ENCODE data around the gene CHD1L. TPM values are rescaled to one million over a fixed set of nuclear protein-coding genes. Genes with fewer than 3 reads are reported as not detected.
A peak's percentile ranks its signal among the peaks of the same experiment; 100 is the strongest.

The CHD1L gene
- total and polyA plus RNA-seq, 2 donors (not counting 3 experiments of a cell fraction or from before 2014, with no cell fraction given) = 12.3 to 33.8 TPM

GRCh38 chr1:147292012-147292411 is 49.5 kb downstream of the CHD1L start:
- Histone ChIP-seq H4K20me1 (replicated peaks; ENCODE audit: control insufficient read depth, extremely low read depth, insufficient read depth, low read length) (no peaks in the 10 kb centered on the region), H3K27ac (ENCODE audit: insufficient read depth, low read depth, low read length) (peak overlapping the region; percentile 8), H3K4me3 (replicated peaks in 1 of 3; ENCODE audit: insufficient read depth in 1 of 3, low read depth in 1 of 3, low read length in 3 of 3) (no peak overlapping the region), H3K36me3 (ENCODE audit: control insufficient read depth in 2 of 2, extremely low read depth in 1 of 2, insufficient read depth in 2 of 2, low read length in 2 of 2) (peaks cover 7 to 11% of the 10 kb centered on the region in 2 experiments), H3K4me2 (ENCODE audit: insufficient read depth, low read length) (no peak overlapping the region), H3K27me3 (ENCODE audit: control insufficient read depth in 2 of 2, insufficient read depth in 2 of 2, low read length in 2 of 2) (no peaks in the 10 kb centered on the region), H3K4me1 (ENCODE audit: control insufficient read depth, extremely low read depth, insufficient read depth, low read length) (no peaks in the 10 kb centered on the region), H3K9ac (replicated peaks; ENCODE audit: extremely low read depth, insufficient read depth, low read length) (no peak overlapping the region), H3K79me2 (ENCODE audit: control insufficient read depth, insufficient read depth, low read length) (no peaks in the 10 kb centered on the region), H3K9me1 (replicated peaks; ENCODE audit: control insufficient read depth, extremely low read depth, insufficient read depth, low read length) (no peaks in the 10 kb centered on the region), H2AFZ (ENCODE audit: low read depth, low read length) (no peak overlapping the region), H3K9me3 (replicated peaks; ENCODE audit: control insufficient read depth, insufficient read depth, low read length) (no peaks in the 10 kb centered on the region)
- DNase-seq (ENCODE audit: low read depth, low spot score) = no peak
- dilution Hi-C loops (cut with MboI; ENCODE audit: extremely low pct_ligation_motif_present, low sequenced_read_pairs) (no loop called here), intact Hi-C loops (cut with micrococcal nuclease) (no loop called here)
- TF ChIP-seq GATA2 (IDR thresholded peaks at IDR 0.05; ENCODE audit: insufficient read depth, insufficient read length, low read depth, low read length) (no peak), MYC (IDR thresholded peaks at IDR 0.05; ENCODE audit: low read depth, low read length) (no peak), JUN (IDR thresholded peaks at IDR 0.05; ENCODE audit: borderline replicate concordance, insufficient read depth, insufficient read length, low read depth) (no peak), POLR2AphosphoS5 (IDR thresholded peaks at IDR 0.05; ENCODE audit: insufficient read depth, low read depth, low read length) (no peak), FOS (IDR thresholded peaks at IDR 0.05; ENCODE audit: borderline replicate concordance, insufficient read depth, low read length) (peak; percentile 64), POLR2A (IDR thresholded peaks at IDR 0.05; ENCODE audit: low read depth, low read length) (no peak), MAX (IDR thresholded peaks at IDR 0.05; ENCODE audit: insufficient read depth, insufficient read length) (no peak)
- TF ChIP-seq, protein P1, sequence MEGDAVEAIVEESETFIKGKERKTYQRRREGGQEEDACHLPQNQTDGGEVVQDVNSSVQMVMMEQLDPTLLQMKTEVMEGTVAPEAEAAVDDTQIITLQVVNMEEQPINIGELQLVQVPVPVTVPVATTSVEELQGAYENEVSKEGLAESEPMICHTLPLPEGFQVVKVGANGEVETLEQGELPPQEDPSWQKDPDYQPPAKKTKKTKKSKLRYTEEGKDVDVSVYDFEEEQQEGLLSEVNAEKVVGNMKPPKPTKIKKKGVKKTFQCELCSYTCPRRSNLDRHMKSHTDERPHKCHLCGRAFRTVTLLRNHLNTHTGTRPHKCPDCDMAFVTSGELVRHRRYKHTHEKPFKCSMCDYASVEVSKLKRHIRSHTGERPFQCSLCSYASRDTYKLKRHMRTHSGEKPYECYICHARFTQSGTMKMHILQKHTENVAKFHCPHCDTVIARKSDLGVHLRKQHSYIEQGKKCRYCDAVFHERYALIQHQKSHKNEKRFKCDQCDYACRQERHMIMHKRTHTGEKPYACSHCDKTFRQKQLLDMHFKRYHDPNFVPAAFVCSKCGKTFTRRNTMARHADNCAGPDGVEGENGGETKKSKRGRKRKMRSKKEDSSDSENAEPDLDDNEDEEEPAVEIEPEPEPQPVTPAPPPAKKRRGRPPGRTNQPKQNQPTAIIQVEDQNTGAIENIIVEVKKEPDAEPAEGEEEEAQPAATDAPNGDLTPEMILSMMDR (IDR thresholded peaks at IDR 0.05; ENCODE audit: extremely low read depth in 1 of 2, insufficient read depth in 1 of 2, low read depth in 1 of 2, low read length in 2 of 2) = no peak
- POLR2A ChIA-PET = no interaction called here
- no peak for FAIRE-seq
- CTCF ChIA-PET = interaction anchor here (1.2 to 2.1 kb wide), 3 partner anchors 16 to 49 kb away, joined by 3 to 6 read pairs (median 4); no protein-coding TSS in a partner anchor
- BruUV-seq (replicated peaks) = no TSS peak

Measured in endothelial cell of umbilical vein (primary cell).